Measurements from ENCODE around the gene GAB4.
"Not testable (repeated sequence)": the region's sequence is repeated elsewhere in the genome, so short reads cannot be mapped to it uniquely, and the experiment has no call there.

Gene GAB4

GRCh38 chr22:17007852-17008731 lies at the start of gene GAB4:
Gene GAB4, minus strand, starts transcription at chr22:17008222. Its CDS starts 108 bp downstream, at chr22:17008114.
- DNase-seq (ENCODE audit: low read depth in 2 of 3, low spot score in 2 of 3), result no peak

GRCh38 chr22:17056807-17057206 lies 48.8 kb upstream of the GAB4 start:
- DNase-seq (ENCODE audit: low read depth in 2 of 3, low spot score in 2 of 3), result no peak

GRCh38 chr22:17056058-17056457 lies 48.0 kb upstream of the GAB4 start:
- no peak for DNase-seq (ENCODE audit: low read depth in 2 of 3, low spot score in 2 of 3)

- DNase-seq (ENCODE audit: low read depth in 2 of 3, low spot score in 2 of 3), result no peak
Measured at GRCh38 chr22:17047656-17048055, 39.6 kb upstream of the GAB4 start.

GRCh38 chr22:17046566-17047348 lies 38.7 kb upstream of the GAB4 start:
- no peak for DNase-seq (ENCODE audit: low read depth in 2 of 3, low spot score in 2 of 3)

GRCh38 chr22:17043521-17043920 lies 35.5 kb upstream of the GAB4 start:
- no peak for DNase-seq (ENCODE audit: low read depth in 2 of 3, low spot score in 2 of 3)

GRCh38 chr22:17036842-17037711 lies 29.1 kb upstream of the GAB4 start:
- DNase-seq (ENCODE audit: low read depth in 2 of 3, low spot score in 2 of 3), result not testable (repeated sequence)

GRCh38 chr22:17035976-17036841 lies 28.2 kb upstream of the GAB4 start:
- not testable (repeated sequence) for DNase-seq (ENCODE audit: low read depth in 2 of 3, low spot score in 2 of 3)

GRCh38 chr22:17035246-17035645 lies 27.2 kb upstream of the GAB4 start:
- DNase-seq (ENCODE audit: low read depth in 2 of 3, low spot score in 2 of 3), result no peak

- DNase-seq (ENCODE audit: low read depth in 2 of 3, low spot score in 2 of 3), result not testable (repeated sequence)
Measured at GRCh38 chr22:17034532-17034931, 26.5 kb upstream of the GAB4 start.

- not testable (repeated sequence) for DNase-seq (ENCODE audit: low read depth in 2 of 3, low spot score in 2 of 3)
Measured at GRCh38 chr22:17032277-17032676, 24.3 kb upstream of the GAB4 start.

GRCh38 chr22:17024380-17024779 lies 16.4 kb upstream of the GAB4 start:
- not testable (repeated sequence) for DNase-seq (ENCODE audit: low read depth in 2 of 3, low spot score in 2 of 3)

GRCh38 chr22:17015552-17015951 lies 7.5 kb upstream of the GAB4 start:
- DNase-seq (ENCODE audit: low read depth in 2 of 3, low spot score in 2 of 3), result not testable (repeated sequence)

- DNase-seq (ENCODE audit: low read depth in 2 of 3, low spot score in 2 of 3), result not testable (repeated sequence)
Measured at GRCh38 chr22:17014101-17014440, 6.0 kb upstream of the GAB4 start.

- DNase-seq (ENCODE audit: low read depth in 2 of 3, low spot score in 2 of 3), result no peak
Measured at GRCh38 chr22:17013396-17014100, 5.5 kb upstream of the GAB4 start.

GRCh38 chr22:17012267-17012666 lies 4.2 kb upstream of the GAB4 start:
- DNase-seq (ENCODE audit: low read depth in 2 of 3, low spot score in 2 of 3), result no peak

- DNase-seq (ENCODE audit: low read depth in 2 of 3, low spot score in 2 of 3), result no peak
Measured at GRCh38 chr22:17009640-17010291, 1.7 kb upstream of the GAB4 start.

GRCh38 chr22:17007257-17007656 lies 765 bp downstream of the GAB4 start:
- no peak for DNase-seq (ENCODE audit: low read depth in 2 of 3, low spot score in 2 of 3)

- DNase-seq (ENCODE audit: low read depth in 2 of 3, low spot score in 2 of 3), result no peak
Measured at GRCh38 chr22:16989915-16990314, 18.1 kb downstream of the GAB4 start.

All from activated CD8-positive, alpha-beta memory T cell treated with anti-CD3 and anti-CD28 coated beads for 48 hours (primary cell).